Caco-2 (cell line): ENCODE measurements around the gene FOXG1. TPM values are rescaled to one million over a fixed set of nuclear protein-coding genes. Genes with fewer than 3 reads are reported as not detected.

Source experiments
- BruUV-seq: library from RNA; stranded (reverse); fragments of 400-500 nt; replicated peaks from 2 replicates; lab custom pipeline; 2021; lab: Mats Ljungman, UMichigan
- CTCF ChIA-PET: fragments of 300-600 bp; sonication (Branson Sonifier 250); formaldehyde crosslinking; loops from one replicate; lab custom pipeline; 2022; ENCODE audit warnings: antibody characterized with exemption; lab: Charles Lee
- POLR2A ChIA-PET: fragments of 300-600 bp; sonication (Branson Sonifier 250); formaldehyde crosslinking; loops from one replicate; lab custom pipeline; 2022; ENCODE audit warnings: antibody characterized with exemption; lab: Charles Lee
- DNase-seq, 2 experiments: peaks; one replicate each; pipeline versions ENCODE4 v3.0.0 to v3.0.0-alpha.2; 2020 to 2022
- H3K27me3 ChIP-seq: replicated peaks from 2 replicates; pipeline ENCODE4 v1.6.0; 2011; ENCODE audit warnings: low read length; ENCODE audit not compliant: control insufficient read depth, insufficient read depth
- H3K36me3 ChIP-seq: 2 replicates; pipeline ENCODE4 v1.5.1; 2011; ENCODE audit warnings: low read length; ENCODE audit not compliant: control insufficient read depth, insufficient read depth
- H3K4me1 ChIP-seq: fragments of 250-450 bp; sonication (Bioruptor Pico); 2 replicates; pipeline ENCODE4 v1.5.1; 2020; ENCODE audit warnings: mild to moderate bottlenecking
- H3K4me3 ChIP-seq: 2 replicates; pipeline ENCODE4 v1.5.1; 2011; ENCODE audit warnings: low read depth, mild to moderate bottlenecking, control low read depth, low read length
- H3K9me3 ChIP-seq: fragments of 250-450 bp; sonication (Bioruptor Pico); 2 replicates; pipeline ENCODE4 v1.5.1; 2020; ENCODE audit warnings: mild to moderate bottlenecking, moderate library complexity
- H3K27ac Mint-ChIP-seq: one replicate; pipeline ENCODE4 v1.8.0; 2022; ENCODE audit warnings: mixed read lengths; ENCODE audit not compliant: unreplicated experiment
- H3K27me3 Mint-ChIP-seq: one replicate; pipeline ENCODE4 v1.8.0; 2022; ENCODE audit warnings: mixed read lengths; ENCODE audit not compliant: insufficient read depth, unreplicated experiment
- H3K36me3 Mint-ChIP-seq: one replicate; pipeline ENCODE4 v1.8.0; 2022; ENCODE audit warnings: mild to moderate bottlenecking, mixed read lengths; ENCODE audit not compliant: insufficient read depth, unreplicated experiment
- H3K4me1 Mint-ChIP-seq: one replicate; pipeline ENCODE4 v1.8.0; 2022; ENCODE audit warnings: low read depth, mixed read lengths; ENCODE audit not compliant: unreplicated experiment
- H3K4me3 Mint-ChIP-seq: one replicate; pipeline ENCODE4 v1.8.0; 2022; ENCODE audit warnings: mild to moderate bottlenecking, moderate library complexity, mixed read lengths; ENCODE audit not compliant: unreplicated experiment
- H3K9me3 Mint-ChIP-seq: one replicate; pipeline ENCODE4 v1.8.0; 2022; ENCODE audit warnings: mixed read lengths; ENCODE audit not compliant: unreplicated experiment
- CTCF ChIP-seq, 2 experiments: fragments of 200-600 bp in 1 of 2; IDR thresholded peaks; 1 replicate in 1 of 2; 2 replicates in 1 of 2; pipeline versions ENCODE4 v1.5.1 to v1.8.0; 2011 to 2022; ENCODE audit warnings: antibody characterized with exemption in 1 of 2, control low read depth in 1 of 2, inconsistent platforms in 1 of 2, low read depth in 1 of 2, low read length in 1 of 2, mild to moderate bottlenecking in 1 of 2, moderate library complexity in 1 of 2; ENCODE audit not compliant: insufficient read depth in 1 of 2, severe bottlenecking in 1 of 2, unreplicated experiment in 1 of 2
- intact Hi-C: fragments of 100-400 bp; cut with micrococcal nuclease; formaldehyde crosslinking; loops from one replicate; pipeline ENCODE4 v1.10.0; 2022; ENCODE audit not compliant: unreplicated experiment
- total RNA-seq: library from RNA; stranded (reverse); gene quantifications from 2 replicates; pipeline ENCODE4 v1.2.3, GENCODE V29; 2022

The FOXG1 gene
- total RNA-seq, 1 experiment from 2014 or later: not detected

GRCh38 chr14:28770630-28771029 lies 4.0 kb downstream of the FOXG1 start:
- Mint-ChIP-seq H3K9me3 (no peaks in the 10 kb centered on the region), H3K36me3 (no peaks in the 10 kb centered on the region), H3K4me3 (no peak overlapping the region), H3K27ac (no peak overlapping the region), H3K4me1 (no peaks in the 10 kb centered on the region), H3K27me3 (peaks cover 12% of the 10 kb centered on the region)
- Histone ChIP-seq H3K27me3 (no peaks in the 10 kb centered on the region), H3K36me3 (no peaks in the 10 kb centered on the region), H3K4me3 (no peak overlapping the region), H3K4me1 (no peaks in the 10 kb centered on the region), H3K9me3 (no peaks in the 10 kb centered on the region)
- BruUV-seq: no TSS peak
- DNase-seq: no peak
- no peak for TF ChIP-seq CTCF (IDR thresholded peaks at IDR 0.05; ENCODE audit: insufficient read depth in 1 of 2, low read depth in 1 of 2, low read length in 1 of 2, severe bottlenecking in 1 of 2, unreplicated experiment in 1 of 2)
- ChIA-PET POLR2A (no interaction called here), CTCF (no interaction called here)
- intact Hi-C loops: no loop called here

- Mint-ChIP-seq H3K27ac (no peak overlapping the region), H3K9me3 (no peaks in the 10 kb centered on the region), H3K36me3 (no peaks in the 10 kb centered on the region), H3K27me3 (peaks cover 14% of the 10 kb centered on the region), H3K4me3 (no peak overlapping the region), H3K4me1 (no peaks in the 10 kb centered on the region)
- Histone ChIP-seq H3K27me3 (no peaks in the 10 kb centered on the region), H3K4me3 (no peak overlapping the region), H3K9me3 (no peaks in the 10 kb centered on the region), H3K4me1 (no peaks in the 10 kb centered on the region), H3K36me3 (no peaks in the 10 kb centered on the region)
- BruUV-seq: no TSS peak
- CTCF ChIA-PET: no interaction called here
- no peak for DNase-seq
- TF ChIP-seq CTCF (IDR thresholded peaks at IDR 0.05; ENCODE audit: insufficient read depth in 1 of 2, low read depth in 1 of 2, low read length in 1 of 2, severe bottlenecking in 1 of 2, unreplicated experiment in 1 of 2): no peak
- POLR2A ChIA-PET: no interaction called here
- intact Hi-C loops: no loop called here
Measured at GRCh38 chr14:28771168-28771567, 4.6 kb downstream of the FOXG1 start.

- Histone ChIP-seq H3K4me3 (no peak overlapping the region), H3K36me3 (no peaks in the 10 kb centered on the region), H3K9me3 (no peaks in the 10 kb centered on the region), H3K4me1 (no peaks in the 10 kb centered on the region), H3K27me3 (no peaks in the 10 kb centered on the region)
- H3K4me3 Mint-ChIP-seq: no peak overlapping the region
- H3K27ac Mint-ChIP-seq: no peak overlapping the region
- POLR2A ChIA-PET: no interaction called here
- H3K27me3 Mint-ChIP-seq: peaks cover 14% of the 10 kb centered on the region
- BruUV-seq: no TSS peak
- TF ChIP-seq CTCF (IDR thresholded peaks at IDR 0.05; ENCODE audit: insufficient read depth in 1 of 2, low read depth in 1 of 2, low read length in 1 of 2, severe bottlenecking in 1 of 2, unreplicated experiment in 1 of 2): no peak
- intact Hi-C loops: no loop called here
- DNase-seq: no peak
- no peaks in the 10 kb centered on the region for H3K36me3 Mint-ChIP-seq
- H3K9me3 Mint-ChIP-seq: no peaks in the 10 kb centered on the region
- no peaks in the 10 kb centered on the region for H3K4me1 Mint-ChIP-seq
- CTCF ChIA-PET: no interaction called here
Measured at GRCh38 chr14:28772613-28773012, 6.0 kb downstream of the FOXG1 start.
